Measurements from ENCODE around the gene LRRC34. TPM values are rescaled to one million over a fixed set of nuclear protein-coding genes. Genes with fewer than 3 reads are reported as not detected.

LRRC34 gene
- total RNA-seq, 1 experiment from 2014 or later, result 1.8 TPM

GRCh38 chr3:169842960-169843359, 30.3 kb upstream of the LRRC34 start:
- Histone ChIP-seq H3K4me3 (ENCODE audit: low read length) (no peak overlapping the region), H3K79me2 (ENCODE audit: low read length) (no peaks in the 10 kb centered on the region), H3K36me3 (ENCODE audit: low read depth, low read length) (no peaks in the 10 kb centered on the region), H3K4me1 (ENCODE audit: insufficient read depth, low read length) (peaks cover 16% of the 10 kb centered on the region), H4K20me1 (ENCODE audit: low read length) (no peaks in the 10 kb centered on the region), H3K9me2 (replicated peaks; ENCODE audit: low read length) (no peaks in the 10 kb centered on the region), H3K9ac (ENCODE audit: low read length) (no peak overlapping the region), H3K27me3 (ENCODE audit: low read length) (no peaks in the 10 kb centered on the region), H3K9me3 (ENCODE audit: low read length) (no peaks in the 10 kb centered on the region), H2AFZ (ENCODE audit: low read length) (no peak overlapping the region), H3K27ac (ENCODE audit: low read length) (no peak overlapping the region), H3F3A (ENCODE audit: low read length, unreplicated experiment) (no peaks in the 10 kb centered on the region), H3K4me2 (ENCODE audit: low read length) (no peak overlapping the region)
- ATAC-seq (no peak), DNase-seq (no peak)
- no peak for TF ChIP-seq EZH2phosphoT487 (IDR thresholded peaks at IDR 0.05; ENCODE audit: borderline replicate concordance, low read length)
- TF ChIP-seq EZH2 (IDR thresholded peaks at IDR 0.05; ENCODE audit: low read length, unreplicated experiment), result no peak
- TF ChIP-seq CTCF (conservative IDR thresholded peaks at IDR 0.05; ENCODE audit: low read depth, low read length), result no peak
- no TSS peak for BruUV-seq (replicated peaks)
- intact Hi-C loops (cut with micrococcal nuclease), result no loop called here
- CTCF ChIA-PET, result no interaction called here
- POLR2A ChIA-PET (ENCODE audit: unreplicated experiment), result no interaction called here

GRCh38 chr3:169841171-169841570, 28.5 kb upstream of the LRRC34 start:
- Histone ChIP-seq H3K9me2 (replicated peaks; ENCODE audit: low read length) (no peaks in the 10 kb centered on the region), H4K20me1 (ENCODE audit: low read length) (no peaks in the 10 kb centered on the region), H3K4me2 (ENCODE audit: low read length) (no peak overlapping the region), H3F3A (ENCODE audit: low read length, unreplicated experiment) (no peaks in the 10 kb centered on the region), H3K4me1 (ENCODE audit: insufficient read depth, low read length) (peaks cover 3% of the 10 kb centered on the region; the same call in 1 of the 2 replicates), H3K9ac (ENCODE audit: low read length) (no peak overlapping the region), H3K27ac (ENCODE audit: low read length) (no peak overlapping the region), H3K27me3 (ENCODE audit: low read length) (no peaks in the 10 kb centered on the region), H3K4me3 (ENCODE audit: low read length) (no peak overlapping the region), H3K79me2 (ENCODE audit: low read length) (no peaks in the 10 kb centered on the region), H2AFZ (ENCODE audit: low read length) (no peak overlapping the region), H3K36me3 (ENCODE audit: low read depth, low read length) (no peaks in the 10 kb centered on the region), H3K9me3 (ENCODE audit: low read length) (no peaks in the 10 kb centered on the region)
- DNase-seq (no peak), ATAC-seq (no peak)
- CTCF ChIA-PET, result no interaction called here
- intact Hi-C loops (cut with micrococcal nuclease), result no loop called here
- POLR2A ChIA-PET (ENCODE audit: unreplicated experiment), result no interaction called here
- BruUV-seq (replicated peaks), result no TSS peak
- TF ChIP-seq EZH2 (IDR thresholded peaks at IDR 0.05; ENCODE audit: low read length, unreplicated experiment), result no peak
- no peak for TF ChIP-seq CTCF (conservative IDR thresholded peaks at IDR 0.05; ENCODE audit: low read depth, low read length)
- no peak for TF ChIP-seq EZH2phosphoT487 (IDR thresholded peaks at IDR 0.05; ENCODE audit: borderline replicate concordance, low read length)

GRCh38 chr3:169838511-169839030, 25.9 kb upstream of the LRRC34 start:
- ChIA-PET POLR2A (ENCODE audit: unreplicated experiment) (no interaction called here), CTCF (no interaction called here)
- no peaks in the 10 kb centered on the region for H3K27me3 ChIP-seq (ENCODE audit: low read length)

More at GRCh38 chr3:169838511-169839030, 25.9 kb upstream of the LRRC34 start:
- Histone ChIP-seq H3K9ac (ENCODE audit: low read length) (no peak overlapping the region), H2AFZ (ENCODE audit: low read length) (no peak overlapping the region), H3K4me3 (ENCODE audit: low read length) (no peak overlapping the region), H3K36me3 (ENCODE audit: low read depth, low read length) (no peaks in the 10 kb centered on the region), H3K4me2 (ENCODE audit: low read length) (no peak overlapping the region), H3K79me2 (ENCODE audit: low read length) (no peaks in the 10 kb centered on the region), H4K20me1 (ENCODE audit: low read length) (no peaks in the 10 kb centered on the region), H3K27ac (ENCODE audit: low read length) (no peak overlapping the region), H3K4me1 (ENCODE audit: insufficient read depth, low read length) (no peaks in the 10 kb centered on the region), H3K9me3 (ENCODE audit: low read length) (no peaks in the 10 kb centered on the region), H3K9me2 (replicated peaks; ENCODE audit: low read length) (no peaks in the 10 kb centered on the region), H3F3A (ENCODE audit: low read length, unreplicated experiment) (no peaks in the 10 kb centered on the region)
- no TSS peak for BruUV-seq (replicated peaks)
- intact Hi-C loops (cut with micrococcal nuclease), result no loop called here
- ATAC-seq, result no peak
- TF ChIP-seq EZH2 (IDR thresholded peaks at IDR 0.05; ENCODE audit: low read length, unreplicated experiment) (no peak), CTCF (conservative IDR thresholded peaks at IDR 0.05; ENCODE audit: low read depth, low read length) (no peak)
- DNase-seq, result no peak
